OCI-M2 (cell line): Measurements from ENCODE around the gene VWF.

Source experiments
- DNase-seq: peaks from one replicate; lab custom pipeline; 2025; ENCODE audit not compliant: unreplicated experiment; lab: John Stamatoyannopoulos, UW

VWF gene

DNA sequence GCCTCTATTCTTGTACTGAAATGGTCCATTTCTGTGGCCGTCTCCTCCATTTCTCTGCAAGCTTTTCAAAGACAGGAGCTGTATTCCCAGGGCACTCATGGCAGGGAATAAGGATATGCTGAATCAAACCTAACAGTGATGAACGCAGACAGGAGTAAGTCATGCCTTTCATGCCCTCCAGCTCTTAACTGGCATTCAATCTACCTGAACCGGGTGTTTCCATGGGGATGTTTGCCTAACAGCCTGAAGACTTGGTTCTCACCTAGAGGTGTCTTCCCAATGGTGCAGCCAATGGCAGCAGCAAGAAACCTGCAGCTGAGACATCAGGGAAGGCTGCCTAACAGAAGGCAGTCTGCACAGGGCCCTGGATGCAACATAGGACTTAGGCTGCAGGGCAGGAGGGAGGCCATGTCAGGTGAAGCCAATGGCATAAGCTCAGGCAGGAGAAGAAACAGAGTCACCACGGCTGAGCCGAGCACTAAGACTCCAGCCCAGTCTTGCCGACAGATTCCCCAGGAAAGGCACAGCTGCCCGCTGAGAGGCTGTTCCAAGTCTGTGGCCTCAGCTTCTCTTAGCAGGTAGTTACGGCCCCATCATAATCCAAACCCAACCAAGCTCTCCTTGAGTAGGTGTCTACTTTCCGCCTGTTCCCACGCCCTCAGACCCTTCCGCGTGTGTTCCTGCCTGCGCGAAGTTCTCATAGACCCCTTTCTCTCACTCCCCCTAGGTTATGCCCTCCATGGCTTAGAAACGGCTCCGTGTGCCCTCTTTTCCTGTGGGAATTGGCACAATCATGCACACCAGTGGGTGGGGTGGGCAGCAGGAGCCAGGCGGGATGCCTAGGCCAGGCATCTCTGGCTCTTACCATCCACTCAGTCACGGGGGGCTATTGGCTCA is 44.1 kb downstream of the VWF start:
- DNase-seq, result no peak

DNA sequence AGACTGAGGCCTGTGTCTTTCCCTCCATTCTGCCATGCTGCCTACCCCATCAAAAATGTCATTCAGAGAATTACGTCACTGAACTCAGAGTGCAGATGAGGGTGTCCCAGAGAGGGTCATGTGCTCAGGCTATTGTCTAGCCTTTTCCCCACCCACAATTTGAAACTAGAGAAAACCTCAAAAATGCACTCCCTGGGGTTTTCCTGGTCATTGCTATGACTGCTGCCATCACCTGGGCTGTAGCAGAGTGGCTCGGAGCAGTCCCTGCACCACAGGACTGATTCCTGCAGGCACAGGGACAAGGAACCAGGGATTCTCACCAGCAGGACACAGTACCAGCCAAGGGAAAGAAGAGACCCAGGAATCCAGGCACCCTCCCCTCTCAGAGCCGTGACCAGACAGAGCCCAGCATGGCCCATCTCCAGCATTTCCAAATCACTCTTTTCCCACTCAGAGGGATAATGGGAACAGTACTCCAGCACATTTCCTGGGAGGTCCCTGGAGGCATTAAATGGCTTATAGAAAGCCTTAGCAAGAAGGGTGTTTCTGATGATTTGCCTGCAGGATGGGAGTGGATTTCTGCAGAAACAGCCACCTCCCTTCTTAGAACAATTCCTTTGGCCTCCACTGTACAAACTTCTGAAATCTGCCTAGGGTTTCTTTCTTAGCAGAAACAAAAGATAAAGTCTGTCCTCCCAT is 45.9 kb downstream of the VWF start:
- no peak for DNase-seq

DNA sequence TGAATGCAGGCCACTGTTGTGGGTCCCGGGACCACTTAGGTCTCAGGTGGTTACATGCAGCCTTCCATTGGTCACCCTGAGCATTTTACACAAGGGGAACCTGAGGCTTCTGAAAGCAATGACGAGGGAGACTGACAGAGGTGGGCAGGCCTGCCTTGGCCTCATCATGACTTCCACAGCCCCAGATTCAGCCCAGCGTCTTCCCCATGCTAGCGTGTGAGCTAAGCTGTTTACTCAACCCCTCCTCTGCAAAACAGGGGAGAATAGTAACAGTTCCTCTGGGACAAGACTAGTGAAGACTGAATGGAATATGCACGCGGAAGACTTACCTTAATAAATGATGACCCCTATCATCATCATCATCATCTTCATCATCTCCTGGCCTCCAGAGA is 46.8 kb downstream of the VWF start:
- no peak for DNase-seq

DNA sequence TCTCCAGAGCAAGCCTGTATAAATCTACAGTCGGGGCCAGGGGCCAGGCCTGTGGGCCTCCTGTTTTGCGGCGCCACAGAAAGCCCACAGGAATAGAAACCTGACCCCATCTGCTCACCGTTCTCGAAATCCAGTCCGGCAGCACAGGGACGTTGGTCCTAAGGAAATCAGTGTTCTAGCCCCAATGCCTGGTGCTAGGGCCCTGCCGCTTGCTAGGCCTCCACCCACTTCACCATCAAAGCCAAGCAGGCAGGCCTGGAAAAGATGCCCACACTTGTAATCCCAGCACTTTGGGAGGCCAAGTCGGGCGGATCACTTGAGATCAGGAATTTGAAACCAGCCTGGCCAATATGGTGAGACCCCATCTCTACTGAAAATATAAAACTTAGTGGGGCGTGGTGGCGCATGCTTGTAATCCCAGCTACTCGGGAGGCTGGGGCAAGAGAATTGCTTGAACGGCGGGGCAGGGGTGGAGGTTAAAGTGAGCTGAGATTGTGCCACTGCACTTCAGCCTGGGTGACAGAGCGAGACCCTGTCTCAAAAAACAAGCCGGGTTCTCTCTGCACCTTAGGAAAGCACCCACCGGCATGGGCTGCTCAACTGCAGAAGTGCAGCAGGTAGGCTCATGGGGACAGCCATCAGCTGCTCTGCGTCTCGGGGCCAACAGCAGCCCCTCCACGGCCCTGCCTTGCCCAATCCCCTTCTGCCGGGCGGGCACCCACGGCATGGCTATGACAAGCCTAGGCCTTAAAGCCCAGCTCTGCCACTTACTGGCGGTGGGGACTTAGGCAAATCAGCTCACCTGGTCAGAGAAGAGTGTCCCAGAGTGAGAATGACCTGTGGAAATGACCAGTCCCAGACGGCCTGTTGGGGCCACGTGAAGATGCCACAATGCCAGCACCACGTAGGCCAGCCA is 47.4 kb downstream of the VWF start:
- DNase-seq, result no peak

DNA sequence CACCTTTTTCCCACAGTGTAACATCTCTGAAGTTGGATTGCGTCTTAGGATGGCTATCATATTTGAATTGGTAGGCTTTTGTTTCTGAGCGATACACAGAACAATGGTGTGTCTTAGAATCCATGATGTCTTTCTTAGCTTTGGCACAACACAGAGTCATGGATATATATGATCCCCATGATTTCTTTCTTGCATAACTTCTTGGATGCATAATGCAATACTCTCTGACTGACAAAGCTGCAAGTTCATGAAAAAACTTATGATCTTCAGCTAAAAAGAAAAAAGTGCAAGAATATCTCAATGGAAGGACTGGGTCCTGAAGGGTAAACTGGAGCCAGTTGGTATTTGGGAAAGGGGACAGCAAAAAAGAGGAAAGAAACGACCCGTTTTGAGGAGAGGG is 48.1 kb downstream of the VWF start:
- DNase-seq, result no peak

DNA sequence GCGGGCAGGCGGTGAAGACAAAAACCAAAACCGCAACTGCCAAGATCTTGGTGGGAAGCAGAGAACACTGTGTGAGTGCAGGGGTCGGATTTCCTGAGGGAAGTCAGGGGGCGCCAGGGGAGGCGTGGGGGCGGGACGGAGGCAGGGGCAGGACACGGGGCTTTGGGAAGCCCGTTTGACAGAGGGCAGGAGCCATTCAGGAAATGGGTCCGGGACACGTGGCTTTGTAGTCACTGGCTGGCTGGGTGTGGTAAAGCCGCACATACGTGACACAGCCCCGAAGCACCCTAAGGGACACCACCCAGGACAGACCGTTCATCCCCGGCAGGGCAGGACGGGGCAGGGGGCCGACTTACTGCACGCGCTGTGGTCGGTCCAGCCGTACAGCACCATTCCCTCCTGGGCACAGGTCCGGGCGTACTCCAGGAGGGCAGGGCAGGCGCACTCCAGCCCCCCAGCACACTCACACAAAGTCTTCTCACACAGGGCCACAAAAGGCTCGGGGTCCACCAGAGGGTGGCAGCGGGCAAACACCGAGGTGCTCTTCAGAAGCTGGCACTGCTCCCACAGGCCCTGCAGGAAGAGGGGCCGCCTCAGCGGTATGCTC is 49.4 kb downstream of the VWF start:
- DNase-seq, result no peak

DNA sequence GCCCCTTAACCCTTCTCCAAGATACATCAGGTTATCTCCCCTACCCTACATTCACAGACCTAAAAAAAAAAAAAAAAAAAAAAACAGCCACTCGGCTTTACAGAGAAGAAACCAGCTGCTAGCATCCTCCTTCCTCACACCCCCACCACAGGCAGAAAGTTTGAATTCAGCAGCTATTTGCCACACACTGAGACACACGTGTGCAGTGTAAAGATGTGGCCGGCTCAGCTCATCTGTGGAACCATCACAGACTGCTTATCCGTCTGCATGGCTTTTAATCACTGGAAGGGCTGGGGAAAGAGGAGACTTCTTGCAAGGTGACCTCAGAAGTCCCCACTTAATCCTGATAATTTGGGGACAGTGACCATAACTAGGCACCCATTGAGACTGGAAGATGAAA is 50.0 kb downstream of the VWF start:
- DNase-seq, result no peak

DNA sequence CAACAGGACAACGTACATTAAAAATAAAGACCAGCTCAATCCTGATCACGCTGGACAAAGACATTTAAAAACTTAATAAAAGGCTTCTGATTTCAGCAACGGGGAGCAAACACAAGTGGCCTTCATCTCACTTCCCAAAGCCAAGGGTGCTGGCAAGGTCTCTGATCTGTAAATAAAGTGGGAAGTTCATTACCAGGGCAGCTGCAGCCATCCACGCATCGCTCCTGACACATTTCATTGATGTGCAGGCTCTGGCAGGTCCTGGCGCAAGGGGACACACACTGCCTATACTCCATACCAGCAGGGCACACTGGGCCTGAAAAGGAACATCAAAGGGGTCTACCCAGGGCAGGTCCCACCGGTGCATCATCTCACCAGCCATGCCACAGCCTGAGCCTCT is 51.0 kb downstream of the VWF start:
- DNase-seq, result no peak

DNA sequence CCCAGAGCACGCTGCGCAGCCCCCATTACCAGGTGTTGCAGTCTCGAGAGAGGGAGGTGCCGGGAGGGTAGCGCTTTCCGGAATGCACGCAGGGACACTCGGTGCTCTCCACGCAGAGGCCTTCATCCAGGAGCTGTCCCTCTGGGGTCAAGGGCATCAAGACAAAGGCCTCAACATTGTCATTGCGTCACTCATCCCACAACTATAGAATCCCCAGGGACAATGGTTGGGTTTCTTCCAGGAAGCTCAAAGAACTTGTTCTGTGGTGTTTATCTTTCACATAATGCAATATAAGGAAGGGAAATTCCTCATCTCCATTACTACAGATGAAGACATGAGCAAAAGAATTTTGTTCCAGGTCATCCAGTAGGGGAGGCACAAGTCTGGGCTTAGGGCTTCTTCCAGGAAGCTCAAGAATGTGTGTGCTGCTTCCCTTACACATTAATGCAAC is 52.1 kb downstream of the VWF start:
- DNase-seq, result no peak

DNA sequence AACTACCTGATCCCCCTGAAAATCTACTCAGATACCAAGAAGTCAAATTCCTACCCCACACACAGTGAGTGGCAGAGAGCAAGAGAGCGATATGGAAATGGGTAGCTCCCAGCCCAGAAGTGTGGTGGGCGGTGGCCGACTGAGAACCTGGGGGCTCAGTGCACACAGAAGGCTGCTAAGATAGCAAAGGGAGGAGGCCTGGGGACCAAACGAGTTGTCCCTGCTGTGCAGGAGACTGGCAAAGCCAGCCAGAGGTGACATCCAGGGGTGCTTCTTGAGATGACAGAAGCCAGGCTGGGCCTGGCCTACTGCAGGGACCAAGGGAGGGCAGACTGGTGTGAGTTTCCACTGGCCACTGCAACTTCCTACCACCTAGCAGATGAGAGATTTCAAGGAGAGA is 52.9 kb downstream of the VWF start:
- no peak for DNase-seq

DNA sequence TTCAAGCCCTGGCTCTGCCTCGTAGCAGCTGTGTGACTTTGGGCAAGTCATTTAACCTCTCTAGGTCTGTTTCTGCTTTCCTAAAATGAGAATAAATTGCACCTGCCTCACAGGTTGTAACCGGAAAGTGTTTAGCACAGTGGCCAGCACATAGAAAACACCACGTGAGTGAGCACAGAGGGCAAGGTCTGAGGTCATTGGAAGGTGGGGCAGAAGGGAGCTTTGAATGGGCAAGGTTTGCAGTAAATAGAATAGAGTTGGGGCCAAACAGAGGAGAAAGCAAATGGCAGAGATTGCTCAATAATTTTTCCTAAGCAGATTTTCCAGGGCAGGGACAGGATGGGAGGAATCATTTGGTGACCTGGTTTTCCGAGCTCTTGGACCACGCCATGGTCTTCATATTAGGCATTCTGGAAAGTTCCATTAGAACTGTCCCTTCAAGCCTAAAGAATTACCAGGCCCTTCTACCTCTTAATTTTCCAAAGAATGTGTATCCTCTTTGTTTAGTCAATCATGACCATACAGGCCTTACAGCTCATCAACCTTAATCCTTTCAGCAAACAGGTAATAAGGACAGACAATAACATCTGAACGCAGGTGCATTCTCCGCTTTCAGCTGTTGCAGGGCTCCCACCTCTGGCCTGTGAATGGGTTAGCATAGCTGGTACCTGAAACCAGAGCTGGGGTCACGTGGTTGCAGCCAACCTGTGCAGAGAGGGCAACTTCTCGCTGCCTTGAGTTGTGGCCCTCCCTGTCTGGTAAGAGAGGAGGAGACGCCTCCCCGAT is 53.8 kb downstream of the VWF start:
- DNase-seq, result no peak

DNA sequence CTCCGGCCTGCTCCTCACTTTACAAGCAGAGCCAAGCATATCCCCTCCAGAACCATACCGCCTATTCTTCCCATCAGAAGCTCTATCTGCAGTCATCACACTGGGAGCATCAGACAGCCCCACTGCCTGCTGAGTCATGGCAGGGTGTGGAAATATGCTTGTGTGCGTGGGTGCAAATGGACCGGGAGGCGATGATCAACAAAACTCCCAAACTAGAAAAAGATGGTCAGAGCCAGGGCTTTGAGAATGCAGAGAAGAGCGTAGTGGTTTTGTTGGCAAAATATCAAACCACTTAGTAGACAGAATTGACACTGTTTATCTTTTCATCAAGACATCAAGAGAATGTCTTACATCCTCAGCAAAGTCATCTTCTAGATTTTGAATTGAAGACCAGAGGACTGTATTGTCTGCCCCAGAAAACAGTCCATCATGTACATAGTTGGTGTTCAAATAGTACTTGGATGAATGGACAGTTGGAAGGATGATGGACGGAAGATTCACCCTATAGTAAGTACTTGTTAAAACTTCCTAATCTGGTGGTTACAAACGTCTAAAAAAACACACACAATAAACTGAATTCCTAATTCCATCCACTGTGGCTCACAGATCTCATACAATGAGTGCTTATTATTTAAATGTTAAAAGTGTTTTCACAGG is 54.9 kb downstream of the VWF start:
- DNase-seq, result no peak

DNA sequence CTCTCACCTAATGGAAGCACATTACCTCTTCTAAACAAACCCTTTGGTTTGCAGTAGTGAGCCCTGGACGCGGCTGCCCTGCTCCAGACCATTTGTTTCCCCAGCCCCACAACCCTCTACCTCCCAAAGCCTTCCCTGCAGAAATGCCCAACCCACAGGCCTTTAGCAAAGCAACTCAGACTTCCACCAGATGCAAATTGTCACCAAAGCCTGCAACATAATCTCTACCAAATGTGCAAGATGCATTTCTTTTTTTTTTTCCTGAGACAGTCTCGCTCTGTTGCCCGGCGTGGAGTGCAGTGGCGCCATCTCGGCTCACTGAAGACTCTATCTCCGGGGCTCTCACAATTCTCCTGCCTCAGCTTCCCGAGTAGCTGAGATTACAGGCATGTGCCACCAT is 56.2 kb downstream of the VWF start:
- no peak for DNase-seq

DNA sequence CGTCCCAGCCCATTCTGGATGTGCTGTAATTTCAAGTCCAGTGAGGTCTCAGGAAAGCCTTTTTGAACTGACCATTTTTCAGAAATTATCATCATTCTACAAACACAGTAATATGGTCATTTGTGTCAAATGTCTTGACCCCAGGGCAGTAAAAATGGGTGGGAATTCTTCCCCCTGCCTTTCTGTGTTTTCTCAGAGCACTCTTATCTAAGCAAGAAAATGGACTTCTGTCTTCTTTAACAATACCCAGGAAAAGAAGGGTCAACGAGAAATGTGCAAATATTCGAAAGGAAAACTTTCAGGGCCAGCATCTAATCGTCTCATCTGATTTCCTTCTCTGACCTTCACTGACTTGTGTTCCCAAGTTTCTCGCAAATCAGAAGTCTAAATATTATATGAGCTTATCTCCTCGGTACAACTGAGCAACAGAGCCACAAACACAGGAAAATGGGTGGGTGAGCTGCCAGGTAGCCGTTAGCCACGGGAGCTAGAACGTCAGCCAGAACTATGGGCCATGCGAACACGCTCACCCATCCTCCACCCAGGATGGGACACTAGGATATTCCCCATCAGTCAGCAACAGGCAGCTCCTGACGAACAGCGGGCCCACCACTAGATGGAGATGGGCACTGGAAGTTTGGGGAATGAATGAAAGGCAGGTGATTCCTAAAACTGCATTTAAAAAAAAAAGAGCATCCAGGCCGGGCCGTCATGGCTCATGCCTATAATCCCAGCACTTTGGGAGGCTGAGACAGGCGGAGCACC is 57.1 kb downstream of the VWF start:
- DNase-seq, result no peak

DNA sequence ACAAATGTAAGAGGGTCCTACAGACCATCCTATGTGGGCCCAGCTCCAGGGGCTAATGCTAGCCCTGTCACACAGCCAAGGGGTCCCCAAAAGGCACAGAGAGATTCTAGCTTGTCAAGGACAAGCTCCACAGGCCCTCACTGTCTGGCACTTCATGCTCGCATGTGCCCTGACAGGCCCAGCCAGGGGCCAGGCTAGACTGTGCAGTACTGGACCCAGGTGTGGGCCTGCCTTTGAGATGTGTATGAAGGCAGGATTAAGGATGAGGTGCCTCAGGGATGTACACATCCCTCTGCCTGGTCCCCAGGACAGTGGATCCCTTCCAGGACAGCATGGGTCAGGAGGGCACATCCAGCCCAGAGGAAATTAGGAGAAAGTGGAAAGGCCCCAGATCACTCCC is 57.8 kb downstream of the VWF start:
- no peak for DNase-seq

DNA sequence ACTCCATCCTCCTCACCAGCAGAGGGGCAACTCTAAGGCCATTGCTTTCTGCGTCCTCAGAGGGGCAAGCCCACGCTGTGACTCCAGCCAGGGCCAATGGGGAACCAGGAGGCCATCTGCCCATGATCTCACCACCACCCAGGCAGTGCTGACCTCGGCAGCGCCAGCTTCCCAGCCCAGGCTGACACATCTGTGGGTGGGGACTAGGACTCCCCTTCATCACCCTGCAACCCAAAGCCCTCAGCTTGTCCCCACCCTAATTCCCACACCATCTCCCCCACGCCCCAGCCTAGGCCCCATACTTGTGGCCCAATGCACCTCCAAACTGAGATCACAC is 58.6 kb downstream of the VWF start:
- DNase-seq, result no peak

DNA sequence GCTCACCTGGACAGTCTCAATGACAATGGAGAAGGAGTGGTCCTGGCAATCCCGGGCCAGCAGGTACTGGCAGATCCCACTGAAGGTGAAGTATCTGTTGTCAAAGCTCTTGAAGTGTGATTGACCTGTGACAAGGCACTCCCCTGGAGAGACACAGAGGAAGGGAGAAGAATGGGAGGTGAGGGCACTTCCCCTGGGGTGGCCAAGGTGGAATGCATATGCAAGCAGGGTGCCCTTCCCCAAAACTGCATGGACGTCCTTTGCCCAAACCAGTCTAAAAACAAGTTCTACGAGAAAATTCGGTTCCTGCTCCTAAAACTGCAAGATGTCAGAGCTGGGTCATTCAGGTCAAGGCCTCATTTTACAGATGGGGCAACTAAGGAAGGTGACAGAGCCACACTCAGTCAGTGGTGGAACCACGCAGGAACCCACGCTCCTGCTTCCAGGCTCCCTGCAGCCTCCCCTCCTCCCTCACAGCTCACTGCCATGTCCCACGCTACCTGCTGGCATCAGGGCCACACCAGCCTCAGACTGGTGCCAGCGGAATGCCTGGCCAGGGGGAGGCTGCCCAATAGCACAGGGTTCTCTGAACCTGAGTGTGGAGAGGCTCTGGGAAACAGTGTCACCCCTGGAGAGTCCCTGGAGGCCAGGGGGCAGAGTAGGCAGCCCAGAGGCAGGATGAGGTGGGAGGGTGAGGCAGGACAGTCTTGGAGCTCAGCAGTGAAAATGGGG is 59.2 kb downstream of the VWF start:
- DNase-seq, result no peak
